KMS-11 (cell line): Measurements from ENCODE around the gene CACNG6.

Experiments
- H2AFZ ChIP-seq: fragments of 200-600 bp; sonication (generic); 2 replicates; pipeline ENCODE4 v1.6.1; 2016; ENCODE audit warnings: antibody characterized with exemption, mixed run types, low read depth
- H3K27ac ChIP-seq: fragments of 200-600 bp; sonication (generic); 2 replicates; pipeline ENCODE4 v1.6.1; 2016; ENCODE audit warnings: mild to moderate bottlenecking, mixed run types
- H3K27me3 ChIP-seq: fragments of 200-600 bp; sonication (generic); 2 replicates; pipeline ENCODE4 v1.6.1; 2017; ENCODE audit warnings: mild to moderate bottlenecking, low read depth, mixed run types, moderate library complexity; ENCODE audit not compliant: insufficient read depth
- H3K36me3 ChIP-seq: fragments of 200-600 bp; sonication (generic); 2 replicates; pipeline ENCODE4 v1.6.1; 2017; ENCODE audit warnings: mild to moderate bottlenecking, mixed run types; ENCODE audit not compliant: insufficient read depth
- H3K4me1 ChIP-seq: fragments of 200-600 bp; sonication (generic); 2 replicates; pipeline ENCODE4 v1.6.1; 2016; ENCODE audit warnings: mild to moderate bottlenecking, low read depth, mixed run types; ENCODE audit not compliant: poor library complexity, severe bottlenecking
- H3K4me2 ChIP-seq: fragments of 200-600 bp; sonication (generic); 2 replicates; pipeline ENCODE4 v1.7.0; 2016; ENCODE audit warnings: mild to moderate bottlenecking, mixed run types
- H3K4me3 ChIP-seq: fragments of 200-600 bp; sonication (generic); IDR thresholded peaks from 2 replicates; pipeline ENCODE4 v1.6.1; 2017; ENCODE audit warnings: low read depth, low read length, mixed read lengths; ENCODE audit not compliant: insufficient read depth
- H3K79me2 ChIP-seq: fragments of 200-600 bp; sonication (generic); 2 replicates; pipeline ENCODE4 v1.6.1; 2016; ENCODE audit warnings: low read depth, mixed run types; ENCODE audit not compliant: insufficient read depth
- H3K9ac ChIP-seq: fragments of 200-600 bp; sonication (generic); 2 replicates; pipeline ENCODE4 v1.6.1; 2016; ENCODE audit warnings: mild to moderate bottlenecking, mixed run types
- H4K20me1 ChIP-seq: fragments of 200-600 bp; sonication (generic); 2 replicates; pipeline ENCODE4 v1.6.1; 2016; ENCODE audit warnings: mild to moderate bottlenecking, mixed run types; ENCODE audit not compliant: insufficient read depth
- CTCF ChIP-seq: fragments of 200-600 bp; sonication (generic); conservative IDR thresholded peaks from 2 replicates; pipeline ENCODE4 v1.6.1; 2017; ENCODE audit warnings: low read depth, mild to moderate bottlenecking, antibody characterized with exemption, low read length, moderate library complexity, mixed read lengths

The CACNG6 gene

GRCh38 chr19:53980539-53981375 is 10.7 kb upstream of the CACNG6 start:
- no peak for TF ChIP-seq CTCF
- no peaks in the 10 kb centered on the region for H4K20me1 ChIP-seq
- no peak overlapping the region for H3K27ac ChIP-seq
- H3K9ac ChIP-seq = no peak overlapping the region
- no peak overlapping the region for H3K4me2 ChIP-seq
- no peak overlapping the region for H2AFZ ChIP-seq
- no peaks in the 10 kb centered on the region for H3K79me2 ChIP-seq
- no peaks in the 10 kb centered on the region for H3K36me3 ChIP-seq
- no peak overlapping the region for H3K4me3 ChIP-seq
- H3K4me1 ChIP-seq = no peaks in the 10 kb centered on the region
- H3K27me3 ChIP-seq = 0 out of 2 replicates have a peak, but pooled peaks cover 4% of the 10 kb centered on the region

GRCh38 chr19:53981376-53981951 is 10.0 kb upstream of the CACNG6 start:
- H3K36me3 ChIP-seq = no peaks in the 10 kb centered on the region
- no peaks in the 10 kb centered on the region for H3K4me1 ChIP-seq
- H3K27ac ChIP-seq = no peak overlapping the region
- H3K4me2 ChIP-seq = no peak overlapping the region
- H3K4me3 ChIP-seq = no peak overlapping the region
- H2AFZ ChIP-seq = no peak overlapping the region
- no peak overlapping the region for H3K9ac ChIP-seq
- no peak for TF ChIP-seq CTCF
- no peaks in the 10 kb centered on the region for H4K20me1 ChIP-seq
- H3K27me3 ChIP-seq = 0 out of 2 replicates have a peak, but pooled peaks cover 4% of the 10 kb centered on the region
- no peaks in the 10 kb centered on the region for H3K79me2 ChIP-seq

- H3K4me2 ChIP-seq = no peak overlapping the region
- no peaks in the 10 kb centered on the region for H3K79me2 ChIP-seq
- H3K4me1 ChIP-seq = no peaks in the 10 kb centered on the region
Observed at GRCh38 chr19:53982001-53982451, 9.4 kb upstream of the CACNG6 start.

GRCh38 chr19:53982611-53983010 is 8.8 kb upstream of the CACNG6 start:
- H3K4me3 ChIP-seq = no peak overlapping the region

More at GRCh38 chr19:53982001-53982451, 9.4 kb upstream of the CACNG6 start:
- H3K9ac ChIP-seq = no peak overlapping the region
- no peak overlapping the region for H3K4me3 ChIP-seq
- no peak overlapping the region for H3K27ac ChIP-seq
- H3K36me3 ChIP-seq = no peaks in the 10 kb centered on the region
- H4K20me1 ChIP-seq = no peaks in the 10 kb centered on the region
- no peak for TF ChIP-seq CTCF
- 0 out of 2 replicates have a peak, but pooled peaks cover 2% of the 10 kb centered on the region for H3K27me3 ChIP-seq
- H2AFZ ChIP-seq = no peak overlapping the region

More at GRCh38 chr19:53982611-53983010, 8.8 kb upstream of the CACNG6 start:
- no peak for TF ChIP-seq CTCF
- Histone ChIP-seq H3K9ac (no peak overlapping the region), H4K20me1 (no peaks in the 10 kb centered on the region), H3K27me3 (no peaks in the 10 kb centered on the region; the same call in 1 of the 2 replicates), H3K4me1 (no peaks in the 10 kb centered on the region), H3K79me2 (no peaks in the 10 kb centered on the region), H3K27ac (no peak overlapping the region), H3K4me2 (no peak overlapping the region), H2AFZ (no peak overlapping the region), H3K36me3 (no peaks in the 10 kb centered on the region)
